Calu3 (cell line): ENCODE measurements around the gene COMT. TPM values are rescaled to one million over a fixed set of nuclear protein-coding genes. Genes with fewer than 3 reads are reported as not detected.

Experiments
- BruUV-seq: library from RNA; stranded (reverse); fragments of 400-500 nt; replicated peaks from 2 replicates; lab custom pipeline; 2021; lab: Mats Ljungman, UMichigan
- CTCF ChIA-PET: fragments of 300-600 bp; sonication (Branson Sonifier 250); formaldehyde crosslinking; loops from one replicate; lab custom pipeline; 2022; ENCODE audit warnings: antibody characterized with exemption; lab: Charles Lee
- DNase-seq: peaks from one replicate; pipeline ENCODE4 v3.0.0; 2022
- H3K27ac Mint-ChIP-seq: one replicate; pipeline ENCODE4 v1.8.0; 2022; ENCODE audit warnings: mixed read lengths; ENCODE audit not compliant: unreplicated experiment
- H3K27me3 Mint-ChIP-seq: one replicate; pipeline ENCODE4 v1.8.0; 2022; ENCODE audit warnings: mixed read lengths; ENCODE audit not compliant: unreplicated experiment
- H3K36me3 Mint-ChIP-seq: one replicate; pipeline ENCODE4 v1.8.0; 2022; ENCODE audit warnings: mild to moderate bottlenecking, moderate library complexity, mixed read lengths; ENCODE audit not compliant: insufficient read depth, unreplicated experiment
- H3K4me1 Mint-ChIP-seq: one replicate; pipeline ENCODE4 v1.8.0; 2022; ENCODE audit warnings: mild to moderate bottlenecking, low read depth, mixed read lengths; ENCODE audit not compliant: unreplicated experiment
- H3K4me3 Mint-ChIP-seq: one replicate; pipeline ENCODE4 v1.8.0; 2022; ENCODE audit warnings: mild to moderate bottlenecking, low read depth, moderate library complexity, mixed read lengths; ENCODE audit not compliant: unreplicated experiment
- H3K9me3 Mint-ChIP-seq: one replicate; pipeline ENCODE4 v1.8.0; 2022; ENCODE audit warnings: low read depth, mixed read lengths; ENCODE audit not compliant: unreplicated experiment
- CTCF ChIP-seq: fragments of 200-600 bp; IDR thresholded peaks from one replicate; pipeline ENCODE4 v1.8.0; 2022; ENCODE audit warnings: antibody characterized with exemption; ENCODE audit not compliant: unreplicated experiment
- intact Hi-C: fragments of 100-400 bp; cut with micrococcal nuclease; formaldehyde crosslinking; loops from one replicate; pipeline ENCODE4 v1.10.0; 2022; ENCODE audit not compliant: unreplicated experiment
- total RNA-seq: library from RNA; stranded (reverse); gene quantifications from 2 replicates; pipeline ENCODE4 v1.2.3, GENCODE V29; 2022

Gene COMT
- total RNA-seq, 1 experiment from 2014 or later = 170 TPM

GRCh38 chr22:20015187-20015625, 73.6 kb downstream of the COMT start:
- Mint-ChIP-seq H3K4me3 (peak overlapping the region; percentile 82), H3K27me3 (no peaks in the 10 kb centered on the region), H3K36me3 (peaks cover 25% of the 10 kb centered on the region), H3K9me3 (no peaks in the 10 kb centered on the region), H3K27ac (no peak overlapping the region), H3K4me1 (peaks cover 7% of the 10 kb centered on the region)
- DNase-seq = no peak
- BruUV-seq = no TSS peak
- no peak for TF ChIP-seq CTCF
- CTCF ChIA-PET = interaction anchor here (0.5 to 2.1 kb wide), 3 partner anchors 29 to 1720 kb away, joined by 3 to 7 read pairs (median 5); no protein-coding TSS in a partner anchor
- intact Hi-C loops = no loop called here

- Mint-ChIP-seq H3K4me1 (peaks cover 7% of the 10 kb centered on the region), H3K27me3 (no peaks in the 10 kb centered on the region), H3K36me3 (peaks cover 32% of the 10 kb centered on the region), H3K4me3 (peak overlapping the region; percentile 82), H3K27ac (no peak overlapping the region), H3K9me3 (no peaks in the 10 kb centered on the region)
- peak; percentile 41 for DNase-seq
- CTCF ChIA-PET = interaction anchor here (0.6 to 2.1 kb wide), 4 partner anchors 30 to 135 kb away, joined by 3 to 7 read pairs (median 5); no protein-coding TSS in a partner anchor
- TF ChIP-seq CTCF = no peak
- no TSS peak for BruUV-seq
- intact Hi-C loops = no loop called here
Observed at GRCh38 chr22:20015971-20016733, 74.6 kb downstream of the COMT start.

GRCh38 chr22:20016734-20017621, 75.4 kb downstream of the COMT start, which contains the start of gene ARVCF:
ARVCF (minus strand) TSS chr22:20016823; CDS start chr22:19990794, 26,029 bp downstream.
- TF ChIP-seq CTCF = peak; percentile 52
- peak within 1 kb of the TSS; percentile 82 for H3K4me3 Mint-ChIP-seq
- no peaks in the 10 kb centered on the region for H3K27me3 Mint-ChIP-seq
- H3K27ac Mint-ChIP-seq = peak within 1 kb of the TSS; percentile 60
- intact Hi-C loops = no loop called here
- no TSS peak for BruUV-seq
- H3K36me3 Mint-ChIP-seq = peaks cover 41% of the 10 kb centered on the region
- CTCF ChIA-PET = no interaction called here
- peak; percentile 95 for DNase-seq
- H3K4me1 Mint-ChIP-seq = peaks cover 14% of the 10 kb centered on the region
- H3K9me3 Mint-ChIP-seq = no peaks in the 10 kb centered on the region

GRCh38 chr22:20017622-20017958, 76.0 kb downstream of the COMT start:
- peaks cover 47% of the 10 kb centered on the region for H3K36me3 Mint-ChIP-seq
- CTCF ChIA-PET = interaction anchor here (0.6 kb wide), 1 partner anchor 62 kb away, joined by 5 read pairs; no protein-coding TSS in a partner anchor
- H3K4me3 Mint-ChIP-seq = peak overlapping the region; percentile 82
- H3K9me3 Mint-ChIP-seq = no peaks in the 10 kb centered on the region
- peaks cover 20% of the 10 kb centered on the region for H3K4me1 Mint-ChIP-seq
- intact Hi-C loops = no loop called here
- BruUV-seq = no TSS peak
- no peak for TF ChIP-seq CTCF
- DNase-seq = no peak
- H3K27me3 Mint-ChIP-seq = no peaks in the 10 kb centered on the region
- no peak overlapping the region for H3K27ac Mint-ChIP-seq
